NB4 (cell line): ENCODE data around the gene PAF1.

Experiments
- DNase-seq: peaks from one replicate; pipeline ENCODE4 v3.0.0; 2010; ENCODE audit warnings: low read depth
- H3K4me3 ChIP-seq: one replicate; pipeline ENCODE4 v1.5.1; 2011; ENCODE audit warnings: mild to moderate bottlenecking, low read depth, low read length, moderate library complexity
- CTCF ChIP-seq: IDR thresholded peaks from one replicate; pipeline ENCODE4 v1.5.1; 2012; ENCODE audit warnings: low read depth, low read length
- MAX ChIP-seq: IDR thresholded peaks from 2 replicates; pipeline ENCODE4 v1.6.1; 2011; ENCODE audit warnings: low read depth, low read length
- MYC ChIP-seq: IDR thresholded peaks from 2 replicates; pipeline ENCODE4 v1.6.1; 2011; ENCODE audit warnings: low read depth, low read length
- POLR2A ChIP-seq: IDR thresholded peaks from 2 replicates; pipeline ENCODE4 v1.6.1; 2011; ENCODE audit warnings: mild to moderate bottlenecking; ENCODE audit not compliant: insufficient read length; ENCODE audit errors: extremely low read depth

PAF1 gene

GRCh38 chr19:39352381-39353255 is 38.3 kb downstream of the PAF1 start:
- H3K4me3 ChIP-seq, result no peak overlapping the region
- TF ChIP-seq MAX, result no peak
- no peak for TF ChIP-seq MYC
- no peak for TF ChIP-seq POLR2A
- TF ChIP-seq CTCF, result no peak
- no peak for DNase-seq

- no peak overlapping the region for H3K4me3 ChIP-seq
- TF ChIP-seq MAX (no peak), POLR2A (no peak)
- DNase-seq, result no peak
These were observed 39.3 kb downstream of the PAF1 start for GRCh38 chr19:39351537-39352064.

GRCh38 chr19:39350156-39350555 is 40.8 kb downstream of the PAF1 start:
- no peak for DNase-seq
- no peak for TF ChIP-seq POLR2A
- no peak for TF ChIP-seq MYC
- no peak for TF ChIP-seq CTCF
- no peak for TF ChIP-seq MAX
- no peak overlapping the region for H3K4me3 ChIP-seq

GRCh38 chr19:39349326-39349725 is 41.6 kb downstream of the PAF1 start:
- TF ChIP-seq MYC (no peak), CTCF (no peak), MAX (no peak), POLR2A (no peak)
- no peak for DNase-seq
- H3K4me3 ChIP-seq, result no peak overlapping the region

- H3K4me3 ChIP-seq, result no peak overlapping the region
- TF ChIP-seq MYC (no peak), MAX (no peak), POLR2A (no peak), CTCF (no peak)
- DNase-seq, result no peak
These were observed 43.4 kb downstream of the PAF1 start for GRCh38 chr19:39347332-39348164.

GRCh38 chr19:39345956-39346355 is 45.0 kb downstream of the PAF1 start:
- TF ChIP-seq MAX, result no peak
- TF ChIP-seq MYC, result no peak
- no peak for TF ChIP-seq CTCF
- TF ChIP-seq POLR2A, result no peak
- H3K4me3 ChIP-seq, result no peak overlapping the region
- no peak for DNase-seq
